Lung microvascular endothelial cell (primary cell): Measurements from ENCODE around the gene CSH1. TPM values are rescaled to one million over a fixed set of nuclear protein-coding genes. Genes with fewer than 3 reads are reported as not detected.
"Not testable (repeated sequence)": the region's sequence is repeated elsewhere in the genome, so short reads cannot be mapped to it uniquely, and the experiment has no call there.

Experiments used
- DNase-seq, 2 donors: peaks; one replicate each; pipeline versions ENCODE4 v3.0.0 to v3.0.0-alpha.2; 2010; ENCODE audit warnings: low read depth in 2 of 2
- total RNA-seq: library from RNA; depleted of rRNA; stranded (reverse); fragments of >200 nt; gene quantifications from 2 replicates; pipeline ENCODE4 v1.2.1, GENCODE V29; 2014

Gene CSH1
- not detected in 2 replicates for total RNA-seq

- not testable (repeated sequence) for DNase-seq
These were observed at the start of gene CSH1 for GRCh38 chr17:63896524-63897354. Gene CSH1, minus strand, starts transcription at chr17:63896574. Its CDS starts 63 bp downstream, at chr17:63896511.

DNA sequence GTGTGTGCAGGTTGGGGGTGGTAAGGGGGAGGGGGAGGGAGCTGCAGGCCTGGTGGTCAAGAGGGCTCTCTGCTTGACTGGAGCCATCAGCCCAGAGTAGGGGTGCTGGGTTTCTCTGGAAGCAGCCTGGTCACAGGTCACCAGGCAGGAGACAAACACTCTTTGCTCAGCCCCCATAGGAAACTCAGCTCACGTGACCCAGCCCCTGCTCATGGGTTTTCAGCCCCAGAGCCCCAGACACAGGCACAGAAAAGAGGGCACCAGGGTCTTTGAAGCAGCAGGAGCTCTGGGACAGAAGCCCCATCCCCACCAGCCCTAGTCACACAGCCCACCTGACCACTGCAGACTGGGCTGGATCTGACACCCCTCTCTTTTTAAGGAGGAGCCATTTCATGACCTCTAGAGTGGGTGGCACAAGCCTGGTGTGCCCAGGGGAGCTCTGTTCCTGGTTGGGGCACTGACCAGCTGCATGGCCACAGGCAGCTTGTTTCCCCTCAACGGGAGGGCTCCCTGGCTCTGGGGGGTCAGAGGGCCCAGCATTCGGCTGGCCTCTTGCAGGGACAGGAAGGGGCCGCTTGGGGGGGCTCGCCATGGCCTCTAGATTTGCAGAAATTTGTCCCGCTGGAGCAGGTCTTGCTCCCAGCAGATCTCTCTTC lies 49.5 kb upstream of the CSH1 start:
- DNase-seq, result no peak

DNA sequence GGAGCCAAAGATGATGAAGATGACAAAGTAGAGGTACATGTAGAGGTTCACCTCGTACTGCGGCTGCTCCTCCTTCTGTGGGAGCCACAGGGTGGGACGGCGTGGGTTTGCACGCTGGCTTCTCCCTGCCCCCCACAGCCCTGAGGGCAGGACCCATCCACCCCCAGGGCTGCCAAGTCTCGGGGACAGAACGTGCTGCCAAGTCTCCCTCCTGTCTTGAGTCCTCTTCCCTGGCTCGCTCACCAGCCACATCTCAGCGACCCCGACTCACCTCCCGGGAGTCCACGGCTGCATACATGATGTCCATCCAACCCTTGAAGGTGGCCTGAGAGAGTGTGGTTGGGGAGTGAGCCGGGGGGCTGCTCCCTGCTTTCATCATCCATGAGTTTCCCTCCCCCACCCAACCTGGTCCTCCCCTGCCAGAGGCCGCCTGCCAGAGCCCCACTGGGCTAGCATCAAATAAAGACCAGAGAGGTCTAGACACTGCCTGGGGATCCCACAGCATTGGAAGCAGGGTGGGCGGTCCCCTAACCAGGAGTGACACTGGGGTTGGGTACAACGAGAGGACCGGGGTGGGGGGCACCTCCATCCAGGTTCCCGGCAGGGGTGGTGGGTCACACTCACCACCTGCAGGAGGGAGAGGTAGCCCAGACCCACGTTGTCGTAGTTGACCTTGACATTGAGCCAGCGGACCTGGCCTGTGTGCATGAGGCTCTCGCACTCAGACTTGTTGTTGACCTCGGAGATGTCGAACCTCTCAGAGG lies 48.5 kb upstream of the CSH1 start:
- no peak for DNase-seq

DNA sequence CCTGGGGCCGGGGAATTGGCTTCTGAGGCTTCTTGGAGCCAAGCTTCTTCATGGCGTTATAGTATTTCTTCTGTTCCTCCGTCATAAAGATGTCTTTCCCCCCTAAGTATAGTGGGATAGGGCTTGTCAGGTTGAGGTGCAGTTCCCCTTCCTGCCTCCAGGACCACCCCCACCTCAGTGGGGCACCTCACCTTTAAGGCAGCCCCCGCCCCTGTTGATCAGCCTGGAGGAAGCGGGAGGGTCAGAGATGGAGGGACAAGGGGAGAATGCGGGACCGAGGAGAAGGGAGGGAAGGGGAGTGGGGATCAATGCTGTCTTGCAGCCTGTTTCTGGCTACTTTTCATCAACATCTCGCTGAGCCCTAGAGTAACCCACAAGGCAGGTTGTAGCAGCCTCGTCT lies 47.4 kb upstream of the CSH1 start:
- DNase-seq, result no peak

- no peak for DNase-seq
These were observed 46.1 kb upstream of the CSH1 start for GRCh38 chr17:63942309-63942985.

GRCh38 chr17:63941751-63942150 lies 45.4 kb upstream of the CSH1 start:
- no peak for DNase-seq

DNA sequence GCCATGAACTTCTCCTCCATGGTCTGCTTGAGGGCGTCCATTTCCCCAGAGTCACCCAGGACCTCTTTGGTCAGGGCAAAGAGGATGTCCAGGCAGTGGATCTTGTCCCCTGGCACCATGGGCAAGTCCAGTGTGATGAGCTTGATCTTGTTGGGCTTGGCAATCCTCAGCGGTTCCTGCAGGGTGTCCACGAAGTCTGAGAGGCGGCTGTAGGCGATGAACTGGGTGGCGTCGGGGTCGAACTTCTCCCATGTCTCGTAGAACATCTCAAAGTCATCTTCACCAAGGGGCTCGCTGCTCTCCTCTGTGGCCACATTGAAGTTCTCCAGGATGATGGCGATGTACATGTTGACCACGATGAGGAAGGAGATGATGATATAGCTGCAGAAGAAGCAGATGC lies 44.8 kb upstream of the CSH1 start:
- no peak for DNase-seq

GRCh38 chr17:63940584-63940983 lies 44.2 kb upstream of the CSH1 start:
- no peak for DNase-seq

- no peak for DNase-seq
These were observed 43.5 kb upstream of the CSH1 start for GRCh38 chr17:63939884-63940283.

GRCh38 chr17:63939401-63939800 lies 43.0 kb upstream of the CSH1 start:
- DNase-seq, result no peak

- no peak for DNase-seq
These were observed 41.5 kb upstream of the CSH1 start for GRCh38 chr17:63937920-63938319.

GRCh38 chr17:63937319-63937718 lies 40.9 kb upstream of the CSH1 start:
- no peak for DNase-seq

- no peak for DNase-seq
These were observed 38.1 kb upstream of the CSH1 start for GRCh38 chr17:63934183-63935112.

DNA sequence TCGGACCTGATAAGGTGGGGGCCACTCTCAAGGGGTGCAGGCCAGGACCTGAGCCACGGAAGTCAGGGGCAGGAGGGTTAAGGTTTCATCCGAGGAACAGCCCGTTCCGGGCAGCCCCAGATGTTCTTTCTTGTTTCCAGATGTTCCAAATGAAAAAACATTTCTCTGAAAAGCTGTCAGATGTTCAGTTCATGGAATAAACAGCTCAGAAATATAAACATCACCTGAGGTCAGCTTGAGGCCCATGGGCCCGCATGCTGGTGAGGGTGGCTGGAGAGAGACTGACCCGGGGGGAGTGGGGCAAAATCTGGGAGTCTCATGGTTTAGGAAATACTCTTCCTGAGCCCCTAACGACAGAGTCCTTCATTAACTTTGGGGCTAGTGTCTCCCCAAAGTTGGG lies 37.2 kb upstream of the CSH1 start:
- no peak for DNase-seq

DNA sequence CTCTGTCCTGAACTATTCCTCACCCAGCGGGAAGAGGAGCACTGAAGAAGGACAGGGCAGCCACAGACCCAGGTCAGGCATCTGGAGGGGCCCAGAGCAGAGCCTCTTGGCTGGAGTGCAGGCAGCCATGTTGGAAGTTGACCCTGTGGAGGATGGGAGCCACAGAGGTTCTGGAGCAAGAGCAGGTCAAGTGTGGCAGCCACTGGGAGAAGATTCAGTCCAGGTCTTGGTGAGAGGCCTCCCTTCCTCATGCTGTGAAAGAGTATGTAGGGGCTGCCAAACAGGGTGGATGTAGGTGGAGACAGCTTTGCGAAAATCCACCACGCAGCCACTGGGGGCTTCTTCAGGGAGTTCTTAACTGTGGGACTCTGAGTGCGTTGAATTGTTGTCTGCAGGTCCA lies 36.3 kb upstream of the CSH1 start:
- DNase-seq, result no peak

GRCh38 chr17:63931981-63932561 lies 35.7 kb upstream of the CSH1 start, which contains the start of gene CD79B:
Gene CD79B, minus strand, starts transcription at chr17:63932331. Its CDS starts 70 bp downstream, at chr17:63932261.
- no peak for DNase-seq

GRCh38 chr17:63930951-63931575 lies 34.7 kb upstream of the CSH1 start:
- DNase-seq, result peak in 1 of 2 donors; percentile 20

DNA sequence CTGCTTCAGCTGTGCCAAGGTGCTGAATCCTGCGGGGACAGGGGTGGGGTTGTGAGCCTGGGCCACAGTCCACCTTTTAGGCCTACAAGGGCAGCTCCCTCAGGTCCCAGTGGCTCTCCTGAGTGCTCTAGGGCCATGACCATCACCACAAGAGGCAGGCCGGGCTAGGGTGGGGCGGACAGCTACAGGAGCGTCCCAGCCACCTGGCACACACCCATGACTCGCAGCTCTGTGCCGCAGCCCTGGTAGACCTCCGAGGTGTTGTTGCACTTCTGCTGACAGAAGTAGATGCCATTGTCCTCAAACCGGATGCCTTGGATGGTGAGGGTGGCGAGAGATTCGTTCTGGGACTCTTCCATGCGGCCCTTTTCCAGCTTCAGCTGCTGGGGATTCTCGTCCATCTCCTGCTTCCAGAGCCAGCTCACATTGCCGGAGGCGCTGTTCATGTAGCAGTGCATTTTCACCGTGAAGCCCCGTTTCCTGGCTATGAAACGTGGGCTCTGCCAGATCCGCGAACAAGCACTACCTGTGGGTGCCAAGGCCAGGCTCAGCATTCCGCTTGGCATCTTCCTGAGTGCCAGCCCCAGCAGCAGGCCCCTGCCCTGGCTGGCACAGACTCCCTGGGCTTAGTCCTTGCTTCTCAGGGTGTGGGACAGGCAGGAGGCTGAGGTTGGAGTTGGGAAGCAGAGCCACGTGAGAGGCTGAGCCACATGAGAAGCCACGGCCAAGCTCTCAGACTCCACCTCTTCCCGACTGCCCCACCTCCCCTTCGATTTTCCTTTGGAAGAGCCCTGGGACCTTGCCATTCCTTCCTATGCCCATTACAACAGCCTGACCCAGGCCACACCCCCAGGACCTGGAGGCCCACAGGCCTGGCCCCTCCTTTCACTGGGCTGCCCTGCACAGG lies 33.7 kb upstream of the CSH1 start:
- DNase-seq, result no peak
